HG03521 (cell line): ENCODE measurements around the gene THSD4.

Experiments
- ATAC-seq: cut with Tn5 transposase; IDR thresholded peaks from one replicate; pipeline ENCODE4 v1.9.1; 2021; ENCODE audit warnings: mild to moderate bottlenecking, moderate library complexity; ENCODE audit not compliant: unreplicated experiment

Gene THSD4

GRCh38 chr15:71096676-71097075, 18.6 kb upstream of the THSD4 start:
- no peak for ATAC-seq

- ATAC-seq: no peak
Observed at GRCh38 chr15:71097890-71098289, 17.4 kb upstream of the THSD4 start.

- no peak for ATAC-seq
Observed at GRCh38 chr15:71098920-71099319, 16.4 kb upstream of the THSD4 start.

GRCh38 chr15:71103102-71103676, 12.1 kb upstream of the THSD4 start:
- no peak for ATAC-seq

GRCh38 chr15:71104636-71105035, 10.6 kb upstream of the THSD4 start:
- no peak for ATAC-seq

- ATAC-seq: no peak
Observed at GRCh38 chr15:71105444-71105843, 9.8 kb upstream of the THSD4 start.

GRCh38 chr15:71106802-71107500, 8.3 kb upstream of the THSD4 start:
- ATAC-seq: no peak

- ATAC-seq: no peak
Observed at GRCh38 chr15:71107501-71107815, 7.8 kb upstream of the THSD4 start.

- no peak for ATAC-seq
Observed at GRCh38 chr15:71109130-71109529, 6.1 kb upstream of the THSD4 start.

GRCh38 chr15:71109905-71110304, 5.4 kb upstream of the THSD4 start:
- no peak for ATAC-seq

GRCh38 chr15:71110405-71111180, 4.7 kb upstream of the THSD4 start:
- no peak for ATAC-seq

- no peak for ATAC-seq
Observed at GRCh38 chr15:71111181-71111565, 4.1 kb upstream of the THSD4 start.

- ATAC-seq: no peak
Observed at GRCh38 chr15:71111950-71112349, 3.3 kb upstream of the THSD4 start.

- ATAC-seq: no peak
Observed at GRCh38 chr15:71112429-71112828, 2.8 kb upstream of the THSD4 start.

- no peak for ATAC-seq
Observed at GRCh38 chr15:71114066-71114680, 1.1 kb upstream of the THSD4 start.

- ATAC-seq: peak; percentile 28
Observed at GRCh38 chr15:71115567-71116351, 488 bp downstream of the THSD4 start.

GRCh38 chr15:71116366-71116765, 1.1 kb downstream of the THSD4 start:
- ATAC-seq: no peak

GRCh38 chr15:71116942-71117341, 1.7 kb downstream of the THSD4 start:
- ATAC-seq: no peak

- no peak for ATAC-seq
Observed at GRCh38 chr15:71117714-71118305, 2.5 kb downstream of the THSD4 start.

GRCh38 chr15:71118345-71118744, 3.1 kb downstream of the THSD4 start:
- no peak for ATAC-seq
